GM12878 (cell line): ENCODE results near the gene URI1. TPM values are rescaled to one million over a fixed set of nuclear protein-coding genes. Genes with fewer than 3 reads are reported as not detected.

Experiments used
- BMI1 ChIP-seq: fragments of 450-650 bp; IDR thresholded peaks from 2 replicates; pipeline ENCODE4 v1.6.1; 2016; ENCODE audit warnings: mild to moderate bottlenecking, moderate library complexity, borderline replicate concordance
- CEBPB ChIP-seq, 2 experiments: fragments of 150-350 bp in 1 of 2; IDR thresholded peaks; 2 replicates each; pipeline ENCODE4 v1.6.1; 2012 to 2014; ENCODE audit warnings: low read depth in 2 of 2, low read length in 2 of 2, borderline replicate concordance in 1 of 2, inconsistent platforms in 1 of 2
- CEBPZ ChIP-seq: fragments of 150-350 bp; IDR thresholded peaks from 2 replicates; pipeline ENCODE4 v1.6.1; 2016; ENCODE audit warnings: low read depth, low read length
- CHD1 ChIP-seq: IDR thresholded peaks from 2 replicates; pipeline ENCODE4 v1.6.1; 2012; ENCODE audit warnings: low read depth, low read length, improper control_type of control experiment
- FOXM1 ChIP-seq: IDR thresholded peaks from 2 replicates; pipeline ENCODE4 v1.6.1; 2012; ENCODE audit warnings: low read depth, mild to moderate bottlenecking, inconsistent platforms, low read length, moderate library complexity
- MTA2 ChIP-seq: fragments of 450-650 bp; IDR thresholded peaks from 2 replicates; pipeline ENCODE4 v1.6.1; 2016; ENCODE audit warnings: low read depth, mild to moderate bottlenecking, moderate library complexity
- MYC ChIP-seq: IDR thresholded peaks from 2 replicates; pipeline ENCODE4 v1.6.1; 2011; ENCODE audit warnings: mild to moderate bottlenecking, low read length, moderate library complexity, inconsistent platforms; ENCODE audit not compliant: insufficient read depth, insufficient replicate concordance, insufficient read length, severe bottlenecking
- NFXL1 ChIP-seq: fragments of 450-650 bp; IDR thresholded peaks from 2 replicates; pipeline ENCODE4 v1.6.1; 2017; ENCODE audit warnings: antibody characterized with exemption, mild to moderate bottlenecking, borderline replicate concordance
- NFYB ChIP-seq: IDR thresholded peaks from 2 replicates; pipeline ENCODE4 v1.6.1; 2011; ENCODE audit warnings: low read depth, mild to moderate bottlenecking, low read length, improper control_type of control experiment, moderate library complexity; ENCODE audit not compliant: insufficient read depth
- PAX5 ChIP-seq: IDR thresholded peaks from 2 replicates; pipeline ENCODE4 v1.6.1; 2011; ENCODE audit warnings: low read depth, low read length, borderline replicate concordance
- PBX3 ChIP-seq: IDR thresholded peaks from 2 replicates; pipeline ENCODE4 v1.6.1; 2011; ENCODE audit warnings: mild to moderate bottlenecking, low read depth, low read length, moderate library complexity; ENCODE audit not compliant: insufficient replicate concordance
- POLR2A ChIP-seq: IDR thresholded peaks from 2 replicates; pipeline ENCODE4 v1.6.1; 2011; ENCODE audit warnings: low read depth, mild to moderate bottlenecking, low read length
- RAD21 ChIP-seq: IDR thresholded peaks from 2 replicates; pipeline ENCODE4 v1.6.1; 2011; ENCODE audit warnings: mild to moderate bottlenecking, low read depth, low read length, moderate library complexity; ENCODE audit not compliant: insufficient read depth
- RAD51 ChIP-seq: fragments of 450-650 bp; IDR thresholded peaks from 2 replicates; pipeline ENCODE4 v1.6.1; 2016; ENCODE audit warnings: moderate library complexity, mild to moderate bottlenecking, inconsistent platforms
- SIN3A ChIP-seq: IDR thresholded peaks from 2 replicates; pipeline ENCODE4 v1.6.1; 2012; ENCODE audit warnings: low read depth, low read length, improper control_type of control experiment
- SPI1 ChIP-seq: IDR thresholded peaks from 2 replicates; pipeline ENCODE4 v1.6.1; 2011; ENCODE audit warnings: low read depth, mild to moderate bottlenecking, low read length, moderate library complexity, borderline replicate concordance; ENCODE audit not compliant: insufficient read depth
- TARDBP ChIP-seq: IDR thresholded peaks from 2 replicates; pipeline ENCODE4 v1.6.1; 2016; ENCODE audit warnings: borderline replicate concordance
- TBL1XR1 ChIP-seq: IDR thresholded peaks from 2 replicates; pipeline ENCODE4 v1.6.1; 2012; ENCODE audit warnings: low read depth, low read length, improper control_type of control experiment
- TCF7 ChIP-seq: IDR thresholded peaks from 2 replicates; pipeline ENCODE4 v1.6.1; 2014; ENCODE audit warnings: antibody characterized with exemption, borderline replicate concordance
- USF1 ChIP-seq: IDR thresholded peaks from 2 replicates; pipeline ENCODE4 v1.6.1; 2011; ENCODE audit warnings: borderline replicate concordance, low read depth, mild to moderate bottlenecking, moderate library complexity, mixed read lengths, low read length; ENCODE audit not compliant: insufficient read depth; ENCODE audit errors: extremely low read length
- ZBED1 ChIP-seq: IDR thresholded peaks from 2 replicates; pipeline ENCODE4 v1.6.1; 2016; ENCODE audit warnings: borderline replicate concordance
- polyA plus RNA-seq, 11 experiments: library from polyadenylated mRNA; depleted of rRNA in 4 of 11; unstranded in 6 of 11; stranded (reverse) in 5 of 11; fragments of >200 nt; fragmentation: Nextera tagmentation in 4 of 11; fragmentation: Illumina TruSeq in 1 of 11; extraction: Ambion mirVana in 4 of 11; extraction: Trizol in 1 of 11; gene quantifications; 1 replicate in 1 of 11; 2 replicates in 10 of 11; pipeline versions ENCODE4 v1.2.1 to v1.2.3, GENCODE V29; 2011 to 2016; ENCODE audit warnings: inconsistent platforms in 2 of 11, missing spikeins in 2 of 11, low read depth in 1 of 11
- total RNA-seq, 4 experiments: library from RNA; depleted of rRNA in 3 of 4; stranded (reverse); fragments of >200 nt in 3 of 4; fragmentation: Illumina TruSeq in 1 of 4; extraction: Trizol in 1 of 4; gene quantifications; 2 replicates each; pipeline versions ENCODE4 v1.2.1 to v1.2.3, GENCODE V29; 2013 to 2021

The URI1 gene
- total and polyA plus RNA-seq, 10 of the 15 experiments (the other 5 are each of a cell fraction or from before 2014, with no cell fraction given) = 15.2 to 94.2 (median 47.9) TPM

GRCh38 chr19:30046522-30046921, 104.5 kb downstream of the URI1 start (continued):
- TF ChIP-seq RAD21 (peak; percentile 57), MYC (no peak), PAX5 (no peak), NFYB (no peak), POLR2A (no peak), NFXL1 (no peak), SPI1 (no peak), TCF7 (peak; percentile 52; the same call in 1 of the 2 replicates), CEBPZ (no peak), RAD51 (no peak), BMI1 (0 out of 2 replicates have a peak, but pooled peaks have one; percentile 59), USF1 (no peak), PBX3 (peak; percentile 67), SIN3A (no peak), FOXM1 (0 out of 2 replicates have a peak, but pooled peaks have one; percentile 11), CHD1 (no peak), TBL1XR1 (no peak), MTA2 (no peak), CEBPB (IDR thresholded peaks at IDR 0.05; ENCODE audit: borderline replicate concordance in 1 of 2, low read depth in 2 of 2, low read length in 2 of 2) (no peak), TARDBP (no peak), ZBED1 (0 out of 2 replicates have a peak, but pooled peaks have one; percentile 36)
